Measurements from ENCODE around the gene ZCWPW2.
A peak's percentile ranks its signal among the peaks of the same experiment; 100 is the strongest.

Gene ZCWPW2

GRCh38 chr3:28574036-28574435 lies 225.5 kb downstream of the ZCWPW2 start:
- Histone ChIP-seq H3K4me1 (ENCODE audit: control insufficient read depth, insufficient read depth, low read length) (no peaks in the 10 kb centered on the region), H3K4me3 (ENCODE audit: low read depth, low read length) (no peak overlapping the region), H3K27ac (ENCODE audit: extremely low read depth, low read depth, low read length) (no peak overlapping the region), H3K9me3 (ENCODE audit: control insufficient read depth, insufficient read depth, low read depth, low read length) (no peaks in the 10 kb centered on the region), H3K36me3 (ENCODE audit: control insufficient read depth in 2 of 2, insufficient read depth in 1 of 2, low read length in 2 of 2) (no peaks in the 10 kb centered on the region)
- TF ChIP-seq ZNF202 (tag by site-specific recombination; IDR thresholded peaks at IDR 0.05; ENCODE audit: borderline replicate concordance) (no peak), ZNF239 (tag by site-specific recombination; IDR thresholded peaks at IDR 0.05) (no peak), ZNF654 (tag by site-specific recombination; IDR thresholded peaks at IDR 0.05; ENCODE audit: low read depth) (no peak), REPIN1 (tag by site-specific recombination; IDR thresholded peaks at IDR 0.05; ENCODE audit: low read depth) (no peak), OVOL3 (tag by site-specific recombination; IDR thresholded peaks at IDR 0.05) (no peak), ZNF670 (tag by site-specific recombination; IDR thresholded peaks at IDR 0.05; ENCODE audit: low read depth) (no peak), ZNF76 (tag by site-specific recombination; IDR thresholded peaks at IDR 0.05; ENCODE audit: borderline replicate concordance, low read depth) (no peak), GLI4 (tag by site-specific recombination; IDR thresholded peaks at IDR 0.05) (no peak), ZNF677 (tag by site-specific recombination; IDR thresholded peaks at IDR 0.05) (no peak), ZBTB6 (tag by site-specific recombination; IDR thresholded peaks at IDR 0.05) (no peak), ZBTB21 (tag by site-specific recombination; IDR thresholded peaks at IDR 0.05) (no peak), ZSCAN30 (tag by site-specific recombination; IDR thresholded peaks at IDR 0.05) (no peak), ZNF645 (tag by site-specific recombination; IDR thresholded peaks at IDR 0.05) (no peak), ZNF776 (tag by site-specific recombination; IDR thresholded peaks at IDR 0.05; ENCODE audit: borderline replicate concordance) (no peak), ZNF350 (tag by site-specific recombination; IDR thresholded peaks at IDR 0.05) (no peak), ZNF391 (tag by site-specific recombination; IDR thresholded peaks at IDR 0.05; ENCODE audit: borderline replicate concordance, low read depth) (no peak)
- ChIA-PET POLR2A (interaction anchor here (0.7 kb wide), 1 partner anchor 170 kb away, joined by 3 read pairs; no protein-coding TSS in a partner anchor), CTCF (no interaction called here)

- ChIA-PET CTCF (no interaction called here), POLR2A (interaction anchor here (1.4 kb wide), 1 partner anchor 15 kb away, joined by 3 read pairs; no protein-coding TSS in a partner anchor)
- peak overlapping the region; percentile 72 for H3K4me3 ChIP-seq (ENCODE audit: low read depth, low read length)
- H3K4me1 ChIP-seq (ENCODE audit: control insufficient read depth, insufficient read depth, low read length) = no peaks in the 10 kb centered on the region
- H3K36me3 ChIP-seq (ENCODE audit: control insufficient read depth in 2 of 2, insufficient read depth in 1 of 2, low read length in 2 of 2) = no peaks in the 10 kb centered on the region
- no peaks in the 10 kb centered on the region for H3K9me3 ChIP-seq (ENCODE audit: control insufficient read depth, insufficient read depth, low read depth, low read length)
- no peak overlapping the region for H3K27ac ChIP-seq (ENCODE audit: extremely low read depth, low read depth, low read length)
- no peak for TF ChIP-seq ZNF114 (tag by site-specific recombination; IDR thresholded peaks at IDR 0.05)
- TF ChIP-seq ZNF777 (tag by site-specific recombination; IDR thresholded peaks at IDR 0.05; ENCODE audit: borderline replicate concordance) = peak; percentile 74; the same call in 1 of the 2 replicates
- TF ChIP-seq ZNF707 (tag by site-specific recombination; IDR thresholded peaks at IDR 0.05) = no peak
- TF ChIP-seq ZBTB8A (tag by site-specific recombination; IDR thresholded peaks at IDR 0.05) = peak; percentile 67
- 0 out of 2 replicates have a peak, but pooled peaks have one; percentile 31 for TF ChIP-seq KLF16 (tag by site-specific recombination; IDR thresholded peaks at IDR 0.05)
- TF ChIP-seq ZNF335 (tag by site-specific recombination; conservative IDR thresholded peaks at IDR 0.05) = peak; percentile 89
- TF ChIP-seq, protein P1, sequence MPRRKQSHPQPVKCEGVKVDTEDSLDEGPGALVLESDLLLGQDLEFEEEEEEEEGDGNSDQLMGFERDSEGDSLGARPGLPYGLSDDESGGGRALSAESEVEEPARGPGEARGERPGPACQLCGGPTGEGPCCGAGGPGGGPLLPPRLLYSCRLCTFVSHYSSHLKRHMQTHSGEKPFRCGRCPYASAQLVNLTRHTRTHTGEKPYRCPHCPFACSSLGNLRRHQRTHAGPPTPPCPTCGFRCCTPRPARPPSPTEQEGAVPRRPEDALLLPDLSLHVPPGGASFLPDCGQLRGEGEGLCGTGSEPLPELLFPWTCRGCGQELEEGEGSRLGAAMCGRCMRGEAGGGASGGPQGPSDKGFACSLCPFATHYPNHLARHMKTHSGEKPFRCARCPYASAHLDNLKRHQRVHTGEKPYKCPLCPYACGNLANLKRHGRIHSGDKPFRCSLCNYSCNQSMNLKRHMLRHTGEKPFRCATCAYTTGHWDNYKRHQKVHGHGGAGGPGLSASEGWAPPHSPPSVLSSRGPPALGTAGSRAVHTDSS (tag by site-specific recombination; IDR thresholded peaks at IDR 0.05) = no peak
- TF ChIP-seq ZNF157 (tag by site-specific recombination; IDR thresholded peaks at IDR 0.05) = no peak
- peak; percentile 33; the same call in 1 of the 2 replicates for TF ChIP-seq KLF9 (tag by site-specific recombination; IDR thresholded peaks at IDR 0.05; ENCODE audit: low read depth)
- no peak for TF ChIP-seq HOXC10 (CRISPR knock-in tag; IDR thresholded peaks at IDR 0.05)
- TF ChIP-seq, protein P2, sequence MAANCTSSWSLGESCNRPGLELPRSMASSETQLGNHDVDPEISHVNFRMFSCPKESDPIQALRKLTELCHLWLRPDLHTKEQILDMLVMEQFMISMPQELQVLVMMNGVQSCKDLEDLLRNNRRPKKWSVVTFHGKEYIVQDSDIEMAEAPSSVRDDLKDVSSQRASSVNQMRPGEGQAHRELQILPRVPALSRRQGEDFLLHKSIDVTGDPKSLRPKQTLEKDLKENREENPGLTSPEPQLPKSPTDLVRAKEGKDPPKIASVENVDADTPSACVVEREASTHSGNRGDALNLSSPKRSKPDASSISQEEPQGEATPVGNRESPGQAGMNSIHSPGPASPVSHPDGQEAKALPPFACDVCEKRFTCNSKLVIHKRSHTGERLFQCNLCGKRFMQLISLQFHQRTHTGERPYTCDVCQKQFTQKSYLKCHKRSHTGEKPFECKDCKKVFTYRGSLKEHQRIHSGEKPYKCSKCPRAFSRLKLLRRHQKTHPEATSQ (tag by site-specific recombination; IDR thresholded peaks at IDR 0.05) = no peak
- TF ChIP-seq ZBTB17 (tag by site-specific recombination; IDR thresholded peaks at IDR 0.05) = peak; percentile 73
- no peak for TF ChIP-seq ZNF266 (tag by site-specific recombination; IDR thresholded peaks at IDR 0.05; ENCODE audit: low read depth)
- peak; percentile 47; the same call in 1 of the 2 replicates for TF ChIP-seq ZNF394 (tag by site-specific recombination; IDR thresholded peaks at IDR 0.05; ENCODE audit: borderline replicate concordance)
- TF ChIP-seq ZNF274 (IDR thresholded peaks at IDR 0.05; ENCODE audit: low read length) = no peak
- TF ChIP-seq ZNF274 (tag by site-specific recombination; IDR thresholded peaks at IDR 0.05; ENCODE audit: borderline replicate concordance) = no peak
Measured at GRCh38 chr3:28575100-28575745, 226.7 kb downstream of the ZCWPW2 start.

Measured in HEK293 (cell line).